HEK293 (cell line): ENCODE measurements around the gene RASGRF2.

Experiments used
- REST ChIP-seq: fragments of 450-650 bp; formaldehyde crosslinking; IDR thresholded peaks from 2 replicates; pipeline ENCODE4 v1.5.1; 2016; ENCODE audit warnings: missing biosample characterization, missing genetic modification characterization
- YY1 ChIP-seq: fragments of 450-650 bp; formaldehyde crosslinking; IDR thresholded peaks from 2 replicates; pipeline ENCODE4 v1.5.1; 2018; ENCODE audit warnings: missing biosample characterization, missing genetic modification characterization
- ZNF677 ChIP-seq: fragments of 450-650 bp; IDR thresholded peaks from 2 replicates; pipeline ENCODE4 v1.5.0; 2018; ENCODE audit warnings: missing biosample characterization, mild to moderate bottlenecking, missing genetic modification characterization, moderate library complexity
- TF ChIP-seq, protein P1 (sequence below): fragments of 450-650 bp; formaldehyde crosslinking; IDR thresholded peaks from 2 replicates; pipeline ENCODE4 v1.5.1; 2016; ENCODE audit warnings: missing biosample characterization, missing genetic modification characterization

DNA sequence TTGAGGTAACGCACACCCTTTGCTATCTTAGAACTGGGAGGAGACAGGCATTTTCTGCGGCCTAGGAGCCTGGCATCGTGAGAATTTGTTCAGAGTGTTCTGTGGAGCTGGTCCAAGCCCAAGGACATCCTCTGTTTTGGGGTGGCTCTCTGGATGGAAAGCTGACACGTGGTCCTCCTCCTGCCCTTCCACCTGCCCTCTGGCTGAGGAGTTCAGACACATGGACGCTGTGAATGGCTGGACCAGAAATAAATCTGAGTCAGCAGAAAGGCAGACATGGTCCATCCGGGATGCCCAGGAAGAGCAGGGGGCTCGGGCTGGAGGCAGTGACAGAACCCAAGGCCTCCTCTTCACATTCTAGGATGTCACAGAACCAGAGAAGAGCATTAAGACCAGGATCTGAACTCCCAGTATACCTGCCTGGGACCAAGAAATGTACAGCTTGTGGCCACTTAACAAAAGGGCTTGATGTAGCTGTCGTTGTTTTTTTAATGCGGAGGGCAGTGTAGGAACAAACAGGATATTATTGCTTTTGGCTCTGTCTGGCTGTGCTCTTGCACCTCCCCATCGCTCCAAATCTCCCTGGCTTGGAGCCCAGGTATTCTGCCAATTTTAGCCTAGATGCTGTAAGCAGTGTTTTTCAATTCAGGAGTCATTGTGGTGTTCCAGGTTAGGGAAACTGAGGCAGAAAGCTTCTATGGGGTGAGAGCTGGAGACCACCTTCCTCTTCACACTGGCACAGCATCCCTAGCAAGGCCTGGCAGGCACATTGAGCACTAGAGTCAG, 275.3 kb downstream of the RASGRF2 start:
- TF ChIP-seq ZNF677 (tag by site-specific recombination) (no peak), YY1 (tag by site-specific recombination) (no peak), REST (tag by site-specific recombination) (no peak)
- TF ChIP-seq, protein P1, sequence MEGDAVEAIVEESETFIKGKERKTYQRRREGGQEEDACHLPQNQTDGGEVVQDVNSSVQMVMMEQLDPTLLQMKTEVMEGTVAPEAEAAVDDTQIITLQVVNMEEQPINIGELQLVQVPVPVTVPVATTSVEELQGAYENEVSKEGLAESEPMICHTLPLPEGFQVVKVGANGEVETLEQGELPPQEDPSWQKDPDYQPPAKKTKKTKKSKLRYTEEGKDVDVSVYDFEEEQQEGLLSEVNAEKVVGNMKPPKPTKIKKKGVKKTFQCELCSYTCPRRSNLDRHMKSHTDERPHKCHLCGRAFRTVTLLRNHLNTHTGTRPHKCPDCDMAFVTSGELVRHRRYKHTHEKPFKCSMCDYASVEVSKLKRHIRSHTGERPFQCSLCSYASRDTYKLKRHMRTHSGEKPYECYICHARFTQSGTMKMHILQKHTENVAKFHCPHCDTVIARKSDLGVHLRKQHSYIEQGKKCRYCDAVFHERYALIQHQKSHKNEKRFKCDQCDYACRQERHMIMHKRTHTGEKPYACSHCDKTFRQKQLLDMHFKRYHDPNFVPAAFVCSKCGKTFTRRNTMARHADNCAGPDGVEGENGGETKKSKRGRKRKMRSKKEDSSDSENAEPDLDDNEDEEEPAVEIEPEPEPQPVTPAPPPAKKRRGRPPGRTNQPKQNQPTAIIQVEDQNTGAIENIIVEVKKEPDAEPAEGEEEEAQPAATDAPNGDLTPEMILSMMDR: no peak
